GM15510 (cell line): ENCODE data around the gene MYL7.

Experiments
- POLR2A ChIP-seq: IDR thresholded peaks from 3 replicates; pipeline ENCODE4 v1.6.1; 2011; ENCODE audit warnings: borderline replicate concordance; ENCODE audit not compliant: insufficient read length; ENCODE audit errors: extremely low read depth

The MYL7 gene

DNA sequence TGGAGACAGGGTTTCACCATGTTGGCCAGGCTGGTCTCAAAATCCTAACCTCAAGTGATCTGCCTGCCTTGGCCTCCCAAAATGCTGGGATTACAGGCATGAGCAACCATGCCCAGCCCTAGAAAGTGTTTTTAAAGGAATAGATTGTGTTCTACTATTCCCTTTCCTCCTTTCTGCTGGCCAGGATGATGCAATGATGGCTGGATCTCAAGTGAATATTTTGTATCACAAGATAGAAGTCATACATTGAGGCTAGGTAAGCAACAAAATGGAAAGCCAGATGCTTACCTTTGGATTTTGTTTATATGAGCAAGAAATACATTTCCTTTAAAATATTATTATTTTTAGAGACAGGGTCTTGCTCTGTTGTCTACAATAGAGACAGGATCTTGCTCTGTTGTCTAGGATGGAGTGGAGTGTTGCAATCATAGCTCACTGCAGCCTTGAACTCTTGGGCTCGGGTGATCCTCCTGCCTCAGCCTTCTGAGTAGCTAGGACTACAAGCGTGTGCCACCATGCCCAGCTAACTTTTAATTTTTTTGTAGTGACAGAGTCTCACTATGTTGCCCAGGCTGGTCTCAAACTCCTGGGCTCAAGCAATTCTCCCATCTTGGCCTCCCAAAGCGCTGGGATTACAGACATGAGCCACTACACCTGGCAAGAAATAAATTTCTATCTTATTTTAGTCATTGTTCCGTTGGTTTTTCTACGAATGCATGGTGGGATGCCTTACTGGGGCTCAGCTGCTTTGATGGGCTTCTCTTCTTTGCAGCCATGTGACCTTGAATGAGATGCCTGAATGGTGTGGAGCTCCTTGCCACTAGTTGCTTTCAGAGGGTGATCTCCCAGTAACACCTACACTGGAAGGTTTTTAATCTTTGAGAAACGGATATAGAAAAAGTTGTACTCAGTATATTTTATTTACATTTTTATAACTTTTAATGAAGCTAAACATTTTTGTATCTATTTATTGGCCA, 42.8 kb downstream of the MYL7 start:
- TF ChIP-seq POLR2A, result no peak

DNA sequence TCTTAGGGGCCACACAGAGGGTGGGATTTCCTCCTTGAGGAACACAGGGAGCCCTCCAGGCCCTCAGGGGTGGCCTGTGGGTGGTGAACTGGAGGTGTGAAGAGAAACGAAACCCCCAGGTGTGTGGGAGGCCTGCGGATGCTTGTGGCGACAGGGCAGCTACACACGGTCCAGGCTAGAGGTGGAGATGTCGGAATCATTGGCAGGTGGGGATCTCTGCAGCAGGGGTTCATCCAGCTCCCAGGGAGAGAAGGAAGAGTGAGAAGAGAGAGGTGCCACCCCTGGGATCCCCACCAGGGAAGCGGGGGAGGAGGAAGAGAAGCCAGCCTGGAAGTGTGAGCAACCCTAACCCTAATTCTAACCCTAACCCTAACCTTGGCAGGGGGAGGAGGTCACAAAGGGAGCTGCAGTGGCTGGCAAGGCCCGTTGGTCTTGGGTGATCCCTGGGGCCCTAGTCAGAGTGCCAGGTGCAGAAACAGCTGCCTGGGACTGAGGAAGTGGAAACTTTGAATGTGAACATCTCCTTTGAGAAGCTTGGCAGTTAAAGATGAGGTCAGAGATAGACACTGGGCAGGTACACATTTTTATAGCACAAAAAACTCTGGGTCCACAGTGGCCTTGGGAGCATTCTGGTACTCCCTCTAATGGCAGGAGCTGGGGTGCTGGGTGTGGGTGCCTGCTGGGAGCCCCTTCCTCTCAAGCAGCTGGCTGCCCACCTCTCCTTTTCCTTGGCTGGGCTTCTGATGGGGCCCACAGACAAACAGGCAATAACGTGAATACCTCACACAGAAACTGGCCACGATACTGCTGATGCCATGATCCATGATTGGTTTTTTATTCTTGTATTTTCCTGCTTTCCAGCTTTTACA, 43.8 kb downstream of the MYL7 start:
- no peak for TF ChIP-seq POLR2A

DNA sequence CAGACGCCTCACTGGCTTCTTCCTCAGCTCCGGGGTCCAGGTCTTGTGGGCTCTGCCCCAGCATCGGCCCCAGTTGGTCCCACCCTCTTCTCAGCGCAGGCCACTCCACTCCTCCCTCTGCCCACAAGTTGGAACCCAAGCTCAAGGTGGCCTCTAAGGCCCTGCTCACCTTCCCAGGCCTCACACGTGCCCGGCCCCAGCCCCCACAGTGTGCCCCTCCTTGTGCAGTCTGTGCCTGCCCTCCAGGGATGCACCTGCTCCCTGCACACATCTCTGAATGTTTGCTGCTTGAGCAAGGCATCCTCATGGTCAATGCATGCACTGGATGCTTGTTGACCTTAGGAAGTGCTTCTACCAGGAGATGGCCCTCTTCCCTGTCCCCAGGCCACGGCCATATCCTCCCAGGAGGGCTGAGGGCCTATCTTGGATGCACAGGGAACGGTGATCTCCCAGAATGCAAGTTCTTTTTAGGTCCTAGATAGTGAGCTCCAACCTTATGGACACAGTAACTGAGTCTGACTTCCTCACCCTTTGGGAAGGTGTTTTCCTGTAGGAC, 44.7 kb downstream of the MYL7 start:
- TF ChIP-seq POLR2A, result no peak

DNA sequence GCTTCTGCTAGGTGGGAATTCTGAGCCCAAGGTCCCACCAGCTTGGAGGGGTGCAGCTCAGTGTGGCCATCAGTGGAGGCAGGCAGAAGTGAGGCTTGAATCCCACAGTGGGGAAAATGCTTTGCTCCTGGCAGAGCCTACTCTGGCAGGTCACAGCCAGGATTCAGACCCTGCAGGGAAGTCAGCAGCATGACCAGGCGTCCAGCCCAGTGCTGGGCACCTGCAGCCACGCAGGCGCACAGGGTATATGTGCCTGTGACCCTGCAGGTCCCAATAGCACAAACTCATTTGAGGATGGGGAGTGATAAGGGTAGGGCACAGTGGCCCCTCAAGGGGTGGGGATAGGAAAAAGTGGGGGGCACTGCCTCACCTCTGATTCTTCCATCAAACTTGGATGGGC, 45.4 kb downstream of the MYL7 start:
- TF ChIP-seq POLR2A, result no peak

DNA sequence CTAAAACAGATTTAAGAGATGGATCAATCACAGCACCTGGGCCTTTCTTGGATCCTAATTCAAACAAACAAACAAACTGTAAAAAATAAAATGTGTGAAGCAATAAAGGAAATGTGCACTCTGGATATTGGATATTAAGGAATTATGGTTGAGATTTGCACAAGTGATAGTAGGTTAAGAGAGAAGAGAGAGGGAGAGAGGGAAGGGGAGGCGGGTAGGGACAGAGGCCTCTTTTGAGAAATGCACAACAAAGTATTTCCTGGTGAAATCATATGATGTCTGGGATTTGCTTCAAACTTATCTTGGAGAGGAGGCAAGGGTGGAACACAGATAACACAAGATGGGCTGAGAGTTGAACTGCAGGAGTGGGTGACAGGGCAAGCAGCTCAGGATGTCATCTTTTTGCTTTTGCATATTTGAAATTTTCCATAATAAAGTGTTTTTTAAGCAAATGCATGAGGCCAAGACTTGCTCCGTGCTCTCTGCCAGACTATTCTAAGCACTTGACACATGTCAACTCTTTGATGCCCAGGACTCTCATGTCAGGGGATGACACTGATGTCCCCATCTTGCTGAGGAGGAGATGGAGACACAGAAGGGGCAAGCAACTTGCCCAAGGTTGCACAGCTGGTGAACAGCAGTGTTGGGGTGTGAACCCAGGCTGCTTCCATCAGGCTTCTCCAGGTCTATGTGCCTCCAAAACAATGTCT, 46.1 kb downstream of the MYL7 start:
- no peak for TF ChIP-seq POLR2A

DNA sequence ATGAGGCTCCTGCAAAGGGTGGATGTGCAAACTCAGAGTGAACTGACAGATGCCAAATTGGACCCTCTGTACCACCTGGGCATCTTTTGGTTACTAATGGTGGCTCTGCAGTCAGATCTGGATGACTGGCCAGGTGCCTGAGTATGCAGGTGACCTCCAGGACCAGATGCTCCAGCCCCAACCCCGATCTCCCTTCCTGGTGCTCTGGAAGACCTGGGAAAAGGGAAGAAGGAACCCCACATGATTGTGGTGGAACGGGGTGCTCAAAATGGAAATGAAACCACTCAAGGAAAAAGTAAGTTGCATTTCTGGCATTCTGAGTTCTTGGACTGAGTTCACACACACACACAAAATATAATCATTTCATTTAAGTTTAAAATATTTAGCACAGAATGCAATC, 46.8 kb downstream of the MYL7 start:
- TF ChIP-seq POLR2A, result no peak

DNA sequence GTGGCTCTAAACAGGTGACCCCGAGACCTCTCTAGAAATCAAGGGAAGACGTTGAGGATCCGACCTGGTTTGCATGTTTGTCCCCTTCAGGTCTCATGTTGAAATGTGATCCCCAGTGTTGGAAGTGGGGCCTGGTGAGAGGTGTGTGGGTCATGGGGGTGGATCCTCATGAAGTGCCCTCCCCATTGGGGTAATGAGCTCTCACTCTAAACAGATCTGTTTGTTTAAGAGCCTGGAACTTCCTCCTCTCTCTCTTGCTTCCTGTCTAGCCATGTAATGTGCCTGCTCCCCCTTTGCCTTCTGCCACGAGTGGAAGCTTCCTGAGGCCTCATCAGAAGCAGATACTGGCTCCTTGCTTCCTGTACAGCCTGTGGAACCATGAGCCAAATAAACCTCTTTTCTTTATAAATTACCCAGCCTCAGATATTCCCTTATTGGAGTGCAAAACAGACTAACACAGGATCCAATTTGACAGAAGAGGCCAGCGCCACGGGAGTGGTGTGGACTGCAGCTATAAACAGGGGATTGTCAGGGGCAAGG, 48.0 kb downstream of the MYL7 start:
- no peak for TF ChIP-seq POLR2A
